ENCODE measurements around the gene DSCAML1.

The DSCAML1 gene

GRCh38 chr11:117476531-117477142 is 320.4 kb downstream of the DSCAML1 start:
- no peak overlapping the region for H3K27ac Mint-ChIP-seq
- no peaks in the 10 kb centered on the region for H3K4me1 Mint-ChIP-seq
- H3K4me3 Mint-ChIP-seq = no peak overlapping the region
- H3K27me3 Mint-ChIP-seq = peaks cover 5% of the 10 kb centered on the region
- no peaks in the 10 kb centered on the region for H3K9me3 Mint-ChIP-seq
- H3K36me3 Mint-ChIP-seq (ENCODE audit: low read depth) = no peaks in the 10 kb centered on the region
- ATAC-seq (no peak), DNase-seq (no peak)

- Mint-ChIP-seq H3K27me3 (peaks cover 3% of the 10 kb centered on the region), H3K9me3 (no peaks in the 10 kb centered on the region), H3K27ac (no peak overlapping the region), H3K4me1 (no peaks in the 10 kb centered on the region), H3K4me3 (no peak overlapping the region), H3K36me3 (ENCODE audit: low read depth) (no peaks in the 10 kb centered on the region)
- ATAC-seq (no peak), DNase-seq (no peak)
These were observed 321.1 kb downstream of the DSCAML1 start for GRCh38 chr11:117475716-117476530.

DNA sequence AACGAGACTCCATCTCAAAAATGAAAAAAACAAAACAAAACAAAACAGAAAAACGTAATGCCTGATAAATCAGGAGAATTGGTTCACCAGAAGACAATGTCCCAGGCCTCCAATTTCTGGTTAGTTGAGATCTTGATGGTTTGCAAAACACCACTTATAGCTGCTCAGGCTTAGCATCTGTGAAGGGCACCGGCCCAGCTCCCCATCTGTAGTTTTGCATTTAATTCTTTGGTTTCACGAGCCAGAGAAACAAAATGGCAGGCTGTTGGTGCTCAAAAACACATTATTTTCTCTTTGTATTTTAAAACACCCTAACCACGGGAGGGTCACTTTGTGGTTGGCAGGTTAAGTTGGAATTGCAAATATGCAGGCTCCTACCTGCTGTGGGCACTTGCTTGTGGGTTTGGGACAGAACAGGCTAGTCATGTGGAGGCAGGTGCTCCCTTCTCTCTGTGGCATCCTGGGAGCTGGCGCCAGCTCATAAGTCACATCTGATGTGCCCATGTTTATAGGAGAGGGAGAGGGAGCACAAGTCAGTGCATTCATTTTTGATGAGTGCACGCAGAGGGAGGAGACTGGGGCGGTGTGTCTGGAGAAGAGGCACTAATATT is 323.4 kb downstream of the DSCAML1 start:
- no peak for ATAC-seq
- no peaks in the 10 kb centered on the region for H3K9me3 Mint-ChIP-seq
- no peak for DNase-seq

DNA sequence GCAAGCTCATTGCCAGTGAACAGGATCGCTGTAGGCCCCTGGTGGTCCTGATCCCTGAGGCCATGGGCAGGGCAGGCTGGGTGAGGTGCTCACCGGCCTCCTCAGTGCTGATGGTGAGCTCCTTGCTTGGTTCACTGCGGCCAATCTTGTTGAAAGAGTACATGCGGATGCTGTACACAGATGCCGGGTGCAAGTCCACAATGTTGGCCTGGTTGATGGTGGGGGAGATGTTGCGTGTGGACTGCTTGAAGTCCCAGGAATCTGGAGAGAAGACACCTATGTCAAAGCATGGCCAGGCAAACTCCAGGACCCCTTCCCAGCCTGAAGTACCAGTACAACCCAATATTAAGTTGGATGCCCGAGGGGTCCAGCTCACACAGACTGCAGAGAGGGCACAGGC is 325.2 kb downstream of the DSCAML1 start:
- Mint-ChIP-seq H3K9me3 (no peaks in the 10 kb centered on the region), H3K27me3 (peaks cover 3% of the 10 kb centered on the region), H3K36me3 (ENCODE audit: low read depth) (no peaks in the 10 kb centered on the region), H3K4me1 (no peaks in the 10 kb centered on the region), H3K27ac (no peak overlapping the region), H3K4me3 (no peak overlapping the region)
- DNase-seq = no peak
- no peak for ATAC-seq

More for the DNA sequence above, 323.4 kb downstream of the DSCAML1 start:
- no peak overlapping the region for H3K4me3 Mint-ChIP-seq
- no peak overlapping the region for H3K27ac Mint-ChIP-seq
- H3K36me3 Mint-ChIP-seq (ENCODE audit: low read depth) = no peaks in the 10 kb centered on the region
- H3K27me3 Mint-ChIP-seq = peaks cover 3% of the 10 kb centered on the region
- no peaks in the 10 kb centered on the region for H3K4me1 Mint-ChIP-seq

GRCh38 chr11:117470576-117470975 is 326.4 kb downstream of the DSCAML1 start:
- Mint-ChIP-seq H3K4me3 (no peak overlapping the region), H3K4me1 (no peaks in the 10 kb centered on the region), H3K36me3 (ENCODE audit: low read depth) (no peaks in the 10 kb centered on the region), H3K27me3 (peaks cover 3% of the 10 kb centered on the region), H3K9me3 (no peaks in the 10 kb centered on the region), H3K27ac (no peak overlapping the region)
- DNase-seq (no peak), ATAC-seq (no peak)

DNA sequence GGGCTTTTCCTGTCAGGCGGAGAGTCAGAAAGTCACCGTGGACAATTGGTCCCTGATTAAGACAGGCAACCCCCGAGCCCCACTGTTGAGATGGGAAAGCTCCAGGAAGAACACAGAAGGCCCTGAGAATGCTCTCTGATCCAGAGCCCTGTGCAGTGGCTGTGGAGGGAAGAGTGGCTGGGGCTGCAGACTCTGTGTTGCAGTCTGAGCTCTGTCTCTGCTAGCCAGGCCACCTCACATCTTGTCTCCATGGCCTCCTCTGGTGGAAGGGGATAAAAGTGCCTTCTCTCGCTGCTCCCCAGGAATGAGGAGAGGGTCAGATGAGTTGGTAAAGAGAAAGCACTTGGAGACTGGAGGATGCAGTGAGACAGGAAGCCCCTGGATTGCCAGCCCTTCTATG is 328.1 kb downstream of the DSCAML1 start:
- Mint-ChIP-seq H3K27me3 (no peaks in the 10 kb centered on the region), H3K4me3 (no peak overlapping the region), H3K36me3 (ENCODE audit: low read depth) (no peaks in the 10 kb centered on the region), H3K27ac (no peak overlapping the region), H3K9me3 (no peaks in the 10 kb centered on the region), H3K4me1 (no peaks in the 10 kb centered on the region)
- ATAC-seq (no peak), DNase-seq (no peak)

- H3K4me3 Mint-ChIP-seq = no peak overlapping the region
- H3K27ac Mint-ChIP-seq = no peak overlapping the region
- H3K27me3 Mint-ChIP-seq = no peaks in the 10 kb centered on the region
- no peaks in the 10 kb centered on the region for H3K36me3 Mint-ChIP-seq (ENCODE audit: low read depth)
- no peaks in the 10 kb centered on the region for H3K4me1 Mint-ChIP-seq
- ATAC-seq (no peak), DNase-seq (no peak)
- H3K9me3 Mint-ChIP-seq = no peaks in the 10 kb centered on the region
These were observed 329.2 kb downstream of the DSCAML1 start for GRCh38 chr11:117467770-117468169.

- H3K36me3 Mint-ChIP-seq (ENCODE audit: low read depth) = no peaks in the 10 kb centered on the region
- no peaks in the 10 kb centered on the region for H3K27me3 Mint-ChIP-seq
- H3K4me1 Mint-ChIP-seq = no peaks in the 10 kb centered on the region
- H3K4me3 Mint-ChIP-seq = no peak overlapping the region
- H3K9me3 Mint-ChIP-seq = no peaks in the 10 kb centered on the region
- ATAC-seq = no peak
- DNase-seq = no peak
- no peak overlapping the region for H3K27ac Mint-ChIP-seq
These were observed 330.1 kb downstream of the DSCAML1 start for GRCh38 chr11:117466966-117467365.

GRCh38 chr11:117465236-117465997 is 331.6 kb downstream of the DSCAML1 start:
- Mint-ChIP-seq H3K36me3 (ENCODE audit: low read depth) (no peaks in the 10 kb centered on the region), H3K4me1 (no peaks in the 10 kb centered on the region), H3K27ac (no peak overlapping the region), H3K9me3 (no peaks in the 10 kb centered on the region), H3K4me3 (no peak overlapping the region), H3K27me3 (no peaks in the 10 kb centered on the region)
- DNase-seq (no peak), ATAC-seq (no peak)

- ATAC-seq (no peak), DNase-seq (no peak)
- no peak overlapping the region for H3K27ac Mint-ChIP-seq
- peaks cover 3% of the 10 kb centered on the region for H3K4me1 Mint-ChIP-seq
- no peaks in the 10 kb centered on the region for H3K36me3 Mint-ChIP-seq (ENCODE audit: low read depth)
- H3K27me3 Mint-ChIP-seq = no peaks in the 10 kb centered on the region
- no peaks in the 10 kb centered on the region for H3K9me3 Mint-ChIP-seq
- no peak overlapping the region for H3K4me3 Mint-ChIP-seq
These were observed 332.2 kb downstream of the DSCAML1 start for GRCh38 chr11:117464778-117465177.

DNA sequence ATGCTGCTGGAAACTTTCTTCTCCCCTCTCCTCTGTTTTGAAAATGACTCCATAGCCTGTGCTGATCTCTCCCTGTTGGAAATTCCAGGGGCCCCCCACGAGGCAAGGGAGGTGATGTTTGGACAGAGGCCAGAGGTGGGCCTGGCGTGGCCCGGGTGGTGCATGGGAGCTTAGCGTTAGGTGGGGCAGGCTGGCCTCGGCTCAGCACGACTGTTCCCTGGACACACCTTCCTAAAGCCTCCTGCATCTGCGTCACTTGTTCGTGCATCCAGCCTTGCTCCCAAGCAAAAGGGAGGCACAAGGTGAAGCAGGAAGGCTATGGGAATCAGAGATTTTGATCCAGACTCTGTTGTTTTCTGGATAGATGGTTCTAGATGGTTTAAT is 334.2 kb downstream of the DSCAML1 start:
- Mint-ChIP-seq H3K9me3 (no peaks in the 10 kb centered on the region), H3K4me1 (peaks cover 7% of the 10 kb centered on the region), H3K27me3 (no peaks in the 10 kb centered on the region), H3K4me3 (no peak overlapping the region), H3K36me3 (ENCODE audit: low read depth) (no peaks in the 10 kb centered on the region), H3K27ac (no peak overlapping the region)
- no peak for ATAC-seq
- no peak for DNase-seq

DNA sequence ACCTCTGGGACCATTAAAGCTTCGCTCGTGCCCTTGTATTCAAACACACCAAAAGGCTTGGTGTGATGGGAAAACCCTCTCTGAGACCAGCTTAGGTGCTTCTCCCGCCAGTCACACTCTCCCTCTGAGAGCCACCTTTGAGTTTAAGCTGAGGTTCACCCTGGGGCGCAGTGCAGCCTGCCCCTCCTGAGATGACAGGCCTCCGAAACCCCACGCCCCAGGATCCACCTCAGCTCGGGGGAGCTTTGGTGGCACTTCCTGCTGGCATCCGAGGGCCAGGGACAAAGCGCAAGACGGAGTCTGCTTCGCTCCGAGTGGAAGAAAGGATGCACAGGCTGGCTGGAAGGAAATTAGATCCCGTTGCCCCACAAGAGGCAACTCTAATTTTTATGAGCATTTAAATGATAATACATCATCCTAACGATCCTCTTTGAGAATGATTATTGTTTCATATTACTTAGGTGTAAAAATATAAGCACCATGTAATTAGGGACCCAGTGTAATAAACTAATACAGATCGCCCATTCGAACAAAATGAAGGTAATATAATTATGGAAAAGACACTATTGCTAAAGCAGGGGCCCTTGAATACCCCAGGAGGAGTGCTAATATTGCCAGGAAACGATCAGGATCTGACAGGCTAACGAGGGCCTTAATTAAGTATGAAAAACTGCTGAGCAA is 334.7 kb downstream of the DSCAML1 start:
- Mint-ChIP-seq H3K4me1 (peaks cover 9% of the 10 kb centered on the region), H3K36me3 (ENCODE audit: low read depth) (no peaks in the 10 kb centered on the region), H3K27ac (no peak overlapping the region), H3K9me3 (no peaks in the 10 kb centered on the region), H3K4me3 (no peak overlapping the region), H3K27me3 (no peaks in the 10 kb centered on the region)
- DNase-seq = no peak
- ATAC-seq = no peak

GRCh38 chr11:117461396-117462182 is 335.4 kb downstream of the DSCAML1 start:
- H3K4me3 Mint-ChIP-seq = no peak overlapping the region
- H3K4me1 Mint-ChIP-seq = peaks cover 14% of the 10 kb centered on the region
- no peak for DNase-seq
- H3K36me3 Mint-ChIP-seq (ENCODE audit: low read depth) = no peaks in the 10 kb centered on the region
- no peak for ATAC-seq
- no peaks in the 10 kb centered on the region for H3K27me3 Mint-ChIP-seq
- H3K9me3 Mint-ChIP-seq = no peaks in the 10 kb centered on the region
- H3K27ac Mint-ChIP-seq = no peak overlapping the region

DNA sequence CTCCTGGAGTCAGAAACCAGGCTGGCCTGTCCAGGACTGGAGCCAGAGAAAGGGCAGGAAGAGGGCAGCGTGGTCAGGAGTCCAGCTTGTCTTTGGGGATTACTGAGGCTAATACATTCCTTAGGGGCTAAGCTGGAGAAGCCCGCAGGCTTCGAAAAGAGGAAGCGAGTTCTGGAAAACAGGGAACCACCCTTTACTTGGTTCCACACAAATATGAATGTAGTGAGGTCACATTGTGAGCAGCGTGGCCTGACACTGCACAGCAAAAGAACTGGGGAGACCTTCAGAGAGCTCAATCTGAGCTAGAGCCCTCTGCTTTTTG is 337.1 kb downstream of the DSCAML1 start:
- H3K4me1 Mint-ChIP-seq = peaks cover 23% of the 10 kb centered on the region
- H3K27me3 Mint-ChIP-seq = no peaks in the 10 kb centered on the region
- no peaks in the 10 kb centered on the region for H3K9me3 Mint-ChIP-seq
- no peaks in the 10 kb centered on the region for H3K36me3 Mint-ChIP-seq (ENCODE audit: low read depth)
- no peak overlapping the region for H3K4me3 Mint-ChIP-seq
- DNase-seq (no peak), ATAC-seq (no peak)
- H3K27ac Mint-ChIP-seq = no peak overlapping the region
